GM19372 (cell line): ENCODE data around the gene GIPC1.

Experiments used
- ATAC-seq: cut with Tn5 transposase; IDR thresholded peaks from one replicate; pipeline ENCODE4 v1.9.1; 2021; ENCODE audit warnings: mild to moderate bottlenecking, low read depth, moderate library complexity; ENCODE audit not compliant: unreplicated experiment

GIPC1 gene

DNA sequence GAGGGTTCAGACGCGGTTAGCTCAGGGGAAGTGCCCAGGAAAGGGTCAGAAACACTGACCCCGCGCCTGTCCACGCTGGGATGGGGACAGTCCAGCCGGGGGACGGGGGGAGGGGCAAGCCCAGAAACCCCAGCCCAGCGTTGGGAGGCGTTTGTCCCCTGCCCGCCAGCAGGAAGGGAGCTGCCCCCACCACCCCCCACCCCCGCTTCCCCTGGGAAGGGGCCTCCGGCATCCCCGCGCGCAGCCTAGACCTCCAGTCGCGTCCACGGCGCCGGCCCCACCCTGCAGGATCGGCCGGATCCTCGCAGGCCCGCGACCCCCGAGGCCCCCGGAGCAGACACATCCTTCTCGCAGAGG lies 277 bp downstream of the GIPC1 start:
- ATAC-seq = no peak

DNA sequence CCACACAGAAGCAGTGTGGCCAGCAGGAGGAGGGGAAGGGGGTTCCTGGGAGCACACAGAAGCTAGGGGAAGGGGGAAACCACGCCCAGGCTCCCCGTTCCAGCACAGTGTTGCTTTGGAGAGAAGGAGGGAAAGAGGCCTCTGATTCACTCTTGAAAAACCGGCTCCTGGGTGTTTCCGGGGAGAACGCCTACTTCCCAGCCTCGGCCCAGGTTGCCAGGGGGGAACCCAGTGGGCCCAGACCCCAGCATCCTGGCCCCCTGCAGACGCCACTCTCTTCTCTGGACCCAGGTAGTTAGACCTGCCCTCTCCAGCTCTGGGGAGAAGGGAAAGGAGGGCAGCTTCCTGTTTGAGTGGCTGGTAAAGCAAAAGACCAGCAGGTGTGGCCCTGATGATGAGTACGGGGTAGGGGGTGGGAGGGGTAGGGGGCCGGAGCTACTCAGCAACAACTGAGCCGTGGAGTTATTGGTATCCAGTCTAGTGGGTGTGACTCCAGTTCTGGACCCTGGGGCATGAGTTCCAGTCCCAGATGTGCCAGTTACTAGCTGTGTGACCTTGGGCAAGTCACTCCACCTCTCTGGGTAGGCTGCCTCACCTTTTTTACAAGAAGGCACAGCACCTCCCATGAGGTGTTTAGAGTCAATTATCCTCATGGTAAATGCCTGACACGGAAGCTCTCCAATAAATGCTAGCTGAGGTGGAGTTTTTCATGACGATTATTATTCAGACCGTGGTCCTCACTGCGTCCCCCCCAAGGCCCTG lies 836 bp downstream of the GIPC1 start:
- no peak for ATAC-seq

DNA sequence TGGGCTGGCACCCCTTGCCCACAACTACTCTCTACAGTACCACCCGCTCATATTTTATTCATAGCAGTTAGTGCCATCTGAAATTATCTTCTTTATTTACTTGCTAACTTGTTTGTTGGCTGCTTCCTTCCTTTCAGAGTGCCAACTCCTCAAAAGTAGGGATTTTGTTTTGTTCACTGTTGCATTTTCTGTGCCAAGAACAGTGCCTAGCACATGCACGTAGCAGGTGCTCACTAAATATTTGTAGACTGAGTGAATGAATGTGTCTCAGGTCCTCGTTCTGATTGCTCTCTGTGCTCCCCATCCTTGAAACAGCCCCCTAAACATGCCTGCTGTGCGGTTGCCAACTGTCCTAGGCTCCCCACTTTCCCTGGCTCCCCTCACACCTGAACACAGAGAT lies 1.5 kb downstream of the GIPC1 start:
- ATAC-seq = no peak

GRCh38 chr19:14492756-14493337 lies 3.1 kb downstream of the GIPC1 start:
- ATAC-seq = no peak

DNA sequence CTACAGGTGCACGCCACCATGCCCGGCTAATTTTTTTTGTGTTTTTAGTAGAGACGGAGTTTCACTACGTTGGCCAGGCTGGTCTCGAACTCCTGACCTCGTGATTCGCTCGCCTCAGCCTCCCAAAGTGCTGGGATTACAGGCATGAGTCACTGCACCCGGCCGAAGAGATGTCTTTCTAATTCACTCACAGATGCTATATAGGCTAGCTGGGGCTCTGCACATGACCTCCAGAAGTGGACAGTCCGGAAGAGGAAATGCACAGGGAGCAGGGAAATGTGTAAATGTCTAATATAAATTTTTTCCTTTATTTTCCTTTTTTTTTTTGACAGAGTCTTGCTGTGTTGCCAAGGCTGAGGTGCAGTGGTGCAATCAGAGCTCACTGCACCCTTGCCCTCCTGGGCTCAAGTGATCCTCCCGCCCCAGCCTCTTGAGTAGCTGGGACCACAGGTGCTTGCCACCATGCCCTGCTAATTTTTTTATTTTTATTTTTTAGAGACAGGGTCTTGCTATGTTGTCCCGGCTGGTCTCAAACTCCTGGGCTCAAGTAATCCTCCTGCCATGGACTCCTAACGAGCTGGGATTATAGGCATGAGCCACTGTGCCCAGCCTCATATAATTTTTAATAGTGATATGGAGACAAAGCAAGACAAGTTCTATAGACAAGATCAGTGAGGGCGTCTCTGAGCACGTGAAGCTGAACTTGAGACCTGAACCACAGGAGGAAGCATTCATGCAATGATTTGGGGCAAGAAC lies 8.4 kb downstream of the GIPC1 start:
- no peak for ATAC-seq

DNA sequence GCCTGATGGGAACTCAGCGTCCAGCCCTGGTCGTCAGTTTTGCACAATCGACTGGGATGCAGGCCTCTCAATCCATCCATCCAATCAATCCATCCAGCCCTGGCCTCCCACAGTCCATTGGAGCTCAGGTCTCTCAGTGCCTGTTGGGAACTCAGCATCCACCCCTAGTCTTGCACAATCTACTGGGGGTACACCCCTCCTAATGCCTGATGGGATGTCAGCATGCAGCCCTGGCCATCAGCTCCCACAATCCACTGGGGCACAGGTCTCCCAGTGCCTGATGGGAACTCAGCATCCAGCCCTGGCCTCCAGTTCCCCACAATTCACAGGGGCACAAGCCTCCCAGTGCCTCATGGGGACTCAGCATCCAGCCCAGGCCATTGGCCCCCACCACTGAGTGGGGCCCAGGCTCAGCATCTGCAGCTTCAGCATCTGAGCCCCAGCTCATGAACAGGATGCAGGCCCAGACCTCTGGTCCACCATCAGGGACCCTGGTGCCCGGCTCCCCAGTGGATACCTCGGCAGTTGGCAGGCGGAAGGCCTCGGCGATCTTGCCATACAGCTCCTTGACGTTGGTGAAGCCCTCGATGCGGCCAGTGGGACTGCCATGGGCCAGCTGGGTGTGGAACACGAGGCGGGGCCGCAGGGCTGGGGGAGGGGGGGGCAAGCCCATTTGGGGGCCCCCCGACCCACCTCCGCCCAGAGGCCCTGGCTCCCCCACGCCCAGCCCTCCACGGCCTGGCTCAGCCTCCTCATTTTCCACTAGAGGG lies 13.6 kb downstream of the GIPC1 start:
- no peak for ATAC-seq

DNA sequence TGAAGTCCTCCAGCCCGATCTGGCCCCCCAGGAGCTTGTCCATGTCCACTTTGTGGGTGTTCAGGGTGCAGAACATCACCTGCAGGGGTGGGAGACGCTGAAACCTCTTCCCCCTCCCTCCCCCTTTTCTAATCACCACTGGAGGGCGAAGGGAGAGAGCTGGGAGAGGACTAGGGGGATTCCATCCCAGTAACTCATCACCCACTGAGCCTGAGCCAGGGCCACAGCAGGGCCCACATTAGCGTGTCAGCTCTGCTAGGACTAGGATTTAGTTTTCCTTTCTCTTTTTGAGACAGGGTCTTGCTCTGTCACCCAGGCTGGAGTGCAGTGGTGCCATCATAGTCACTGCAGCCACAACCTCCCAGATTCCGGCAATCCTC lies 15.2 kb downstream of the GIPC1 start:
- no peak for ATAC-seq

GRCh38 chr19:14479975-14480699 lies 15.8 kb downstream of the GIPC1 start:
- no peak for ATAC-seq

DNA sequence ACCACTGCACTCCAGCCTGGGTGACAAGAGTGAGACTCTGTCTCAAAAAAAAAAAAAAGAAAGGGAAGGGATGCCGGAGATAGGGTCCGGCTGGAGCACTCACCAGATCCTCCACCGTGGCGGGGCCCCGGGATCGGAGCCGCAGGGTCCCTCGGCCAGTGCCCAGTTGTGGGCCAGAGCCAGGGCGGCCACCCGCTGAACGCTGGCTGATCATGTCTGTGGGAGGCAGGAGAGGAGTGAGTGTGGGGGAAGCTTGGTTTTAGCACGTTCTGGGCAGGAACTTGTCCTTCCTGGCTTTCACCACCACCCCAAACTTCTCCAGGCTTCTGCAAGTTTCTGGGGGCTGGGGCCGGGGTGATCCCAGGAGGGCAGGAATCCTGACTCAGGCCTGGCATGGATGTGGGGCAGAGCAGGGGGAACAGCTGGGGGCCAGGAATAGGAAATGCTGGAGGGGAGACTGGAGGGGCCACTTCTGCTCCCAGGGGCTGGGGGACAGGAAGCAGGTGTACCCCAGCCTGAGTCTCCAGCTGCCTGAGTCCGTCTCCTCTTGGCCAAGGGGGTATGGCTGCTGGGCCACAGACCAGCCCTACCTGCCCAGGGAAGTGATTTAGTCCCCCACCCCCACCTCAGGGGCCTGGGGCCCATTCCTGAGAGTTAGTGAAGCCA lies 16.5 kb downstream of the GIPC1 start:
- ATAC-seq = no peak

DNA sequence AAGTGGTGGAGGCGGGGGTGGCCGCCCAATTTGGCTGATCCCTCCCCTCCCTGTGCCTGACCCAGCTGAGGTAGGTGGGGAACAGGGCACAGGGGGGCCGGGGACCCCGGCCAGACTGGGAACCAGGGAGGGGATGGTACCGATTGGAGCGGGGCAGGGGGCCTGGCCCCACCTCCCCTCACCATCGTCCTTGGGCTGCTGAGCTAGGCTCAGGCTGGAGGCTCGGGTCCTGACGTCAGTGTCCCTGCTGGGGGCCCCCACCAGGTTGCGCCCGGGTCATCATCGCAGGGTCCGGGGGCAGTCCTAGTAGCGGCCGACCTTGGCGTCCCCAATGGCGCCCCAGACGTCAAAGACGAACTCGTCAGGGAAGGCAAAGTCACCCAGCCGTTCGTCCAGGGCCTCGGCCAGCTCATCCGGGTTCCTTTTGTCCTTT lies 17.8 kb downstream of the GIPC1 start:
- ATAC-seq = no peak

DNA sequence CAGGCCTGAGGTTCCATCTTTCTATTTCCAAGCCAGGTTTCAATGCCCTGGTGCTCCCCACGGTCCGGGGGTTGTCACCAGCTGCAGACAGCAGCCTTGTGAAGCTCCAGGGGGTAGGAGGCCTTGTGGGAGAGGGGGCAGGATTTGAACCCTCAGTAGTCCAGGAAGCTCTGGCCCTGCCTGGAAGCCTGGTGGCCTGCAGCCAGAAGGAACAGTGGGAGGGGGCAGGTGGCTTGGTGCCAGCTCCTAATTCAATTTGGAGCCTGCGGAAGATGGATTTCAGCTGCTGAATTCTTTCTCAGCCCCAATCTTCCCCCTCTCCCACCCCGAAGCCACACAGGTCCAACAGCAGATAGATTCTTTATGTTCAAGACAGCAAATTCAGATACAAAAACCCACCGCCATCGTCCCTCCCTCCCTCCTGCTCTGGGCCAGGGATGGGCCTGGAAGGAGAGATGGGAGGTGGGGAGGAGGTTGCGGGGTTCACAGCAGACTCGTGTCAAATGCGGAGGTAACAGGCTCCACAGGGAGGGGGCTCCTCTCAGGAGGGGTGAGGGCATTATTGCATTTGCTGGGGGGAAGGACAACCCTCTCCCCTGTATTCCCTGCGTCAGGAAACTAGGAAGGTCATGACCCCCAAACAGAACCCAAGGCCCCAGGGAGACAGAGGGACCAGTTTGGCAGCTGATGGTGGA lies 18.4 kb downstream of the GIPC1 start:
- no peak for ATAC-seq

DNA sequence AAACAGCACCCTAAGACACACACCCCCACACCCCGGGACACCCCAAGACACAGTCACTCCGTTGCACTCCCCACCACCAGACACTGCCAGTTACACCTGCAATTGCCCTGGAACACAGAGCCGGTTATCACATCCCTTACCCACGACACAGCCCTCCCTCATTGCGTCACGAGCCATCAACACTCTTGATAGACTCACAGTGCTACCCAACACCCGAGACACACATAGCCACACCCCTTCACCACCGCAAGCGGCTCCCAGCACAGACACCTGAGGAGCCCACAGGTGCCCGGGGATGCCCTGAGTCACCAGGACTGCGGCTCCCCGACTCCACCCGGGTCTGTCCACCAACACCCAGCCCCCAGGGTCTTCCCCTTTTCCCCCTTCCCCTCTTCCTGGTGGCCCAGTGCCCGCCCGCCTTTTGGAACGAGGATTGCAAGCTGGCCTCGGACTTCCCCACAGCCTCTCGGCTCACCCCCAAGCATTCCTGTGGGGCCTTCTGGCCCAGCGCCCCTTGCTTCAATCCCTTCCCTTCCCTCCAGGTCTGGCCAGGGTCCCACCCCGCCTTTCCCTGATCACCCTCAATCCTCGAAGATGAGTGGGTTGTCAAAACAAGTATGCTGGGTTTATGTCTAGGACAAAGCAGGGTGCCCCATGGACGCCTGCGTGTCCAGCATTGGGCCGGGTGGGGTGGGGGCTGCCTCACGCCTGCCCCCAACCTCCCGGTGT lies 19.1 kb downstream of the GIPC1 start:
- ATAC-seq = no peak

GRCh38 chr19:14476327-14476672 lies 19.6 kb downstream of the GIPC1 start:
- no peak for ATAC-seq

- no peak for ATAC-seq
Measured at GRCh38 chr19:14475251-14476073, 20.5 kb downstream of the GIPC1 start, which contains the start of gene PTGER1. TSS of gene PTGER1 (minus strand) at chr19:14475354. CDS start at chr19:14474320, 1,034 bp downstream.

- no peak for ATAC-seq
Measured at GRCh38 chr19:14474827-14475226, 21.1 kb downstream of the GIPC1 start.

GRCh38 chr19:14473978-14474578 lies 21.8 kb downstream of the GIPC1 start:
- no peak for ATAC-seq
